GM20431 (cell line): Measurements from ENCODE around the gene P2RY1.
"Not testable (repeated sequence)": the region's sequence is repeated elsewhere in the genome, so short reads cannot be mapped to it uniquely, and the experiment has no call there.

ENCODE experiments used
- in situ Hi-C: fragments of 300-500 bp; cut with MseI, MboI; formaldehyde crosslinking; loops from one replicate; pipeline ENCODE4 v1.15.0; 2020; ENCODE audit warnings: low sequenced_read_pairs; ENCODE audit not compliant: unreplicated experiment

Gene P2RY1

GRCh38 chr3:152835601-152836102 is 721 bp downstream of the P2RY1 start:
- in situ Hi-C loops, result no loop called here

DNA sequence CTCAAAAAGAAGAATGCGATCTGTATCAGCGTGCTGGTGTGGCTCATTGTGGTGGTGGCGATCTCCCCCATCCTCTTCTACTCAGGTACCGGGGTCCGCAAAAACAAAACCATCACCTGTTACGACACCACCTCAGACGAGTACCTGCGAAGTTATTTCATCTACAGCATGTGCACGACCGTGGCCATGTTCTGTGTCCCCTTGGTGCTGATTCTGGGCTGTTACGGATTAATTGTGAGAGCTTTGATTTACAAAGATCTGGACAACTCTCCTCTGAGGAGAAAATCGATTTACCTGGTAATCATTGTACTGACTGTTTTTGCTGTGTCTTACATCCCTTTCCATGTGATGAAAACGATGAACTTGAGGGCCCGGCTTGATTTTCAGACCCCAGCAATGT is 1.3 kb downstream of the P2RY1 start:
- in situ Hi-C loops, result no loop called here

- in situ Hi-C loops, result no loop called here
Measured at GRCh38 chr3:152839511-152839910, 4.6 kb downstream of the P2RY1 start.

- in situ Hi-C loops, result no loop called here
Measured at GRCh38 chr3:152841131-152841530, 6.2 kb downstream of the P2RY1 start.

DNA sequence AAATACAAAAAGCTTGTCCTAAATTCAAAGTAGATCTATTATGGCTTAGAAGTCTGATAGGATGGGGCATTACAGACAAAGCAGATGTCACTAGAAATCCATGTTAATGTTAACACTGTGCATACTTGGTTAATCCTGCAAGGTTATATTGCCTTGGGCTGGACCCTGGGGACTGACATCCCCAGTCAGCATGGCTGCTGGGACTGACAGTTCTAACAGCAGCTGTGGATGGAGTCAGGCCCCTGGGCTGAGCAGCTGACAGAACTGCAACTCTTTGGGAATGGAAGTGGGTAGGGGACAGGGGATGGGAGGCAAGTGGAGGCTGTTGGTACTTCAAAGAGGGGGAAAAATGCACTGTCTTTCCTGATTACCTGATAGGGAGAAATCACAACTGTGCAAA is 7.5 kb downstream of the P2RY1 start:
- in situ Hi-C loops, result no loop called here

DNA sequence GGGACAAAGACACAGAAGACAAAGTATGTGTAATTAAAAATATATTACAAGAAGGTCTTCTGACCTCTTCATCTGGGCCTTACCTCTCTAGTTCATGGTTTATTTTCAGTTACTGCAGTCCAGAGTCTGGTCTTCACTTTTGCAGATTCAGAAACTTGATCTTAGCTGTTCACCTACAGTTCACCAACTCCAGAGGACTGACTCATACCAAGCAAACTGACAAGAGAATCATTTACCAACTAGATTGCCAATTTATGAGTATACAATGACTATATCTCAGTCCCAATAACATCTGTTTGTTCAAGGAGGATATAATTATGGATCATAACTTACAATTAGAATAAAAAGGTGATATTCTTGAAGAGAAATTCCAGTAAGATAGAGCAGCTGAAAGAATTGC is 9.0 kb downstream of the P2RY1 start:
- in situ Hi-C loops, result no loop called here

GRCh38 chr3:152846572-152847202 is 11.8 kb downstream of the P2RY1 start:
- in situ Hi-C loops, result not testable (repeated sequence)

DNA sequence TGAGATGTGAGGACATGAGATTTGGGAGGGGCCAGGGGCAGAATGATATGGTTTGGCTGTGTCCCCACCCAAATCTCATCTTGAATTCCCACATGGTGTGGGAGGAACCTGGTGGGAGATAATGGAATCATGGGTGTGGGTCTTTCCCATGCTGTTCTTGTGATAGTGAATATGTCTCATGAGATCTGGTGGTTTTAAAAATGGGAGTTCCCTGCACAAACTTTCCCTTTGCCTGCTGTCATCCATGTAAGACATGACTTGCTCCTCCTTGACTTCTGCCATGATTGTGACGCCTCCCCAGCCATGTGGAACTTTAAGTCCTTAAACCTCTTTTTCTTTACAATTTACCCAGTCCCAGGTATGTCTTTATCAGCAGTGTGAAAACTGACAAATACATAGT is 12.7 kb downstream of the P2RY1 start:
- in situ Hi-C loops, result not testable (repeated sequence)

DNA sequence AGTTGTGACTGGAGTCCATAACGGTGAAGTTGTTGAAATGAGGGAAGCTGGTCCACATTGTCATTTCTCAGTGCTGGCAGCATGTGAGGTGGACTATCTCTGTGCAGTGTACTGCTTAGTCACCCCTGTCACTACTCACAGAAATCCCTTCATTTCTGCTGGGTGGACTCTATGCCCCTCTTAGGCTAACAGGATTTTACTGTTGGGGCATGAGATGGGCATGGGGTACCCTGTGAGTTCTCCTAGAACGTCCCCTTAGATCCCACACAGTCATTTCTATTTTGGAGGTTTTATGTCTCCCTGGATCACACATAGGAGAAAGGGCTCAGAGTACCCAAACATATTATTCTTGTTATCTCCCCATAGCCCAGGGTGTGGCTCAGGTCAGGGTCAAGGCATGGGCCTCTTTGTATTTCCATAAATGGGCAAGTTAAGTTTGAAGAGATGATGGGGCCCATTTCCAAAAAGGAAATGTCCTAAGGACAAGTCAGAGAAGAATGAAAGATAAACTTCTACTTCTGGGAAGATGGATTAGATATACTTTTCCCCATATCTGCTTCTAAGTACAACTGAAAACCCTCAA is 15.2 kb downstream of the P2RY1 start:
- in situ Hi-C loops, result no loop called here

GRCh38 chr3:152853196-152853595 is 18.3 kb downstream of the P2RY1 start:
- in situ Hi-C loops, result no loop called here

GRCh38 chr3:152857082-152857481 is 22.2 kb downstream of the P2RY1 start:
- in situ Hi-C loops, result no loop called here

- in situ Hi-C loops, result no loop called here
Measured at GRCh38 chr3:152858170-152858800, 23.4 kb downstream of the P2RY1 start.

DNA sequence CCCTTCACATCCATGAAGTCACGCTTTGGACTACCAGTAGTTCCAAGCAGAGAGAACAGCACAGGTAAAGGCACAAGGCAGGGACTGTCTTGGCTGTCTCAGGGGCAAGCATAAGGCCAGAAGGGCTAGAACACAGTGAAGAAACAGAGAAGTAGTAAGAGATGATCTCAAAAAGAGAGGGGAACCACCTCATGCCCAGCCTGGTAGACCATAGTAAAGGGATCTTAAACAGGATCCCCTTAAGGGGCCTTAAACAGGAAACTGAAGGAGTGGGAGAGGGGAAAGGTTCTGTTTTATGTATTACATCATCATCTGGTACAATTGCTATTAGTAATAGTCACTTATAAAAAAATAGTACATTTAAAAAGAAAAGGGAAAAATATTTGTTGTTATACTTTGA is 25.8 kb downstream of the P2RY1 start:
- in situ Hi-C loops, result no loop called here

DNA sequence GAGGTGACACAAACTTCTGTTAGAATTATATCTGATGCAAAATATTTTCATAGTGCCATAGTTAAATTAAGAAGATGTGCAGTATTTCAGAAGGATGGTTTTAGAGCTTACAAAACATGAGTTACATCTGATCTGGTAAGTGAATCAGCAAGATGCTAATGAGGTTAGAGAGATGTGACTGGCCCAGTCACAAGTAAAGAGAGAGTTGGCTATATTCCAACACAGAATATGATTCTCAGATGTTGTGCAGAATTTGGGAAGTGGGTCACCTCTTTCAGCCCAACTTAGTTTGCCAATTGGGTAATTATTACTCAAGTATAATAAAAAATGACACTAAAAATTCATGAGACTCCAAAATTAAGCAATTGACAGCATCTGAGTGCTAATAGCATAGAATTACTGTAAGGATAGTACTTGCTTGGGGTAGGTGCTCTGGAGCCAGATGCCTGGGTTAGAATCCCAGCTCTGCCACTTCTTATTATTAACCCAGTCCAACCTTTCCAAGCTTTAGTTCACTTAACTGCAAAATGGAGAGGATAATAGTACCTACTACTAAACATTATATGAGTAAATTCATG is 30.8 kb downstream of the P2RY1 start:
- in situ Hi-C loops, result no loop called here

GRCh38 chr3:152870027-152870426 is 35.1 kb downstream of the P2RY1 start:
- in situ Hi-C loops, result no loop called here

DNA sequence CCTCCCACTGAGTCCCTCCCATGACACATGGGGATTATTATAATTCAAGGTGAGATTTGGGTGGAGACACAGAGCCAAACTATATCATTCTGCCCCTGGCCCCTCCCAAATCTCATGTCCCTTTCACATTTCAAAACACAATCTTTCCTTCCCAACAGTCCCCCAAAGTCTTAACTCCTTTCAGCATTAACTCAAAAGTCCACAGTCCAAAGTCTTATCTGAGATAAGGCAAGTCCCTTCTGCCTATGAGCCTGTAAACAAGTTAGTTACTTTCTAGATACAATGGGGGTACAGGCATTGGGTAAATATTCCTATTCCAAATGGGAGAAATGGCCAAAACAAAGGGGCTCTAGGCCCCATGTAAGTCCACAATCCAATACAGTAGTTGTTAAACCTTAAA is 38.4 kb downstream of the P2RY1 start:
- in situ Hi-C loops, result not testable (repeated sequence)

GRCh38 chr3:152874896-152875749 is 40.2 kb downstream of the P2RY1 start:
- in situ Hi-C loops, result no loop called here

DNA sequence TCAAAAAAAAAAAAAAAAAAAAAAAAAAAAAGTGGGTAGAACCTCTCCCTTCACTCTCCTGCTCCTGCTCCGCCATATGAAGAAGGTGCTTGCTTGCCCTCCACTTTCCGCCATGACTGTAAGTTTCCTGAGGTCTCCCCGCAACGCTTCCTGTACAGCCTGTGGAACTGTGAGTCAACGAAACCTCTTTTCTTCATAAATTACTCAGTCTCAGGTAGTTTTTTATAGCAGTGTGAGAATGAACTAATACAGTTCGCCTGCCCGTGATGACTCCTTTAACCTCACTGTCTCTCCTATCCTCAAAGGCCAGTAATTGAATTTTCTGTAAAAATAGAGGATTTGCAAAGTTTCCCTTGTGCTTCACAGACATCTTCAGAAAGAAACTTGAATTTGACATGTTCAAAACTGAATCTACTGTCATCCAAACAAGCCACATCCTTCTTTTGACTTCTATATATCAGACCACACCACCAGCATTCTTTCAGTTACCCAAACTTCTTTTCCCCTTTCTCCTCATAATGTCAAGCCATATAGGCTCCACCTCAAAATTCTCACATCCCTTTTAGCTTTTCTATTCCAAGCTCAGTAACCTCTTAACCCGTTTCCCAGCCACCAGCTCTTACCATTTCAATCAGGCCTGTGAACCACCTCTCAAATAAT is 44.3 kb downstream of the P2RY1 start:
- in situ Hi-C loops, result no loop called here

DNA sequence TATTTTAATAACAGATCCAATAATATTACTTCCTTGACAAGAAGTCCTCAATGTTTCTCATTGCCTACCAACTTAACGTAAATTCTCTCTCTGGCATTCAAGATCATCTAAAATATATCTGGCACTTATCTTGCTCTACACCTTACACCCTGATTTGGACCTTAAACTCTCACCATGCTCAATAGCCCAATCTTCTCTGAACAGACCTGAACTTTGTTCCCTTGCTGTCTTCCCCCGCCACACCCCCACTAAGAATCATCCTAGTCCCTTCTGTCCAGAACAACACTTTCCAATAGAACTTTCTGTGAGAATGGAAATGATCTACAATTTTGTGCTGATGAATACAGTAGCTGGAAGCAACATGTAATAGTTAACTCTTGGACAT is 44.9 kb downstream of the P2RY1 start:
- in situ Hi-C loops, result no loop called here

- in situ Hi-C loops, result no loop called here
Measured at GRCh38 chr3:152885076-152885475, 50.1 kb downstream of the P2RY1 start.
